KMS-11 (cell line): ENCODE measurements around the gene NKG7.

Experiments used
- H2AFZ ChIP-seq: fragments of 200-600 bp; sonication (generic); 2 replicates; pipeline ENCODE4 v1.6.1; 2016; ENCODE audit warnings: antibody characterized with exemption, mixed run types, low read depth
- H3K27ac ChIP-seq: fragments of 200-600 bp; sonication (generic); 2 replicates; pipeline ENCODE4 v1.6.1; 2016; ENCODE audit warnings: mild to moderate bottlenecking, mixed run types
- H3K27me3 ChIP-seq: fragments of 200-600 bp; sonication (generic); 2 replicates; pipeline ENCODE4 v1.6.1; 2017; ENCODE audit warnings: mild to moderate bottlenecking, low read depth, mixed run types, moderate library complexity; ENCODE audit not compliant: insufficient read depth
- H3K36me3 ChIP-seq: fragments of 200-600 bp; sonication (generic); 2 replicates; pipeline ENCODE4 v1.6.1; 2017; ENCODE audit warnings: mild to moderate bottlenecking, mixed run types; ENCODE audit not compliant: insufficient read depth
- H3K4me1 ChIP-seq: fragments of 200-600 bp; sonication (generic); 2 replicates; pipeline ENCODE4 v1.6.1; 2016; ENCODE audit warnings: mild to moderate bottlenecking, low read depth, mixed run types; ENCODE audit not compliant: poor library complexity, severe bottlenecking
- H3K4me2 ChIP-seq: fragments of 200-600 bp; sonication (generic); 2 replicates; pipeline ENCODE4 v1.7.0; 2016; ENCODE audit warnings: mild to moderate bottlenecking, mixed run types
- H3K4me3 ChIP-seq: fragments of 200-600 bp; sonication (generic); IDR thresholded peaks from 2 replicates; pipeline ENCODE4 v1.6.1; 2017; ENCODE audit warnings: low read depth, low read length, mixed read lengths; ENCODE audit not compliant: insufficient read depth
- H3K79me2 ChIP-seq: fragments of 200-600 bp; sonication (generic); 2 replicates; pipeline ENCODE4 v1.6.1; 2016; ENCODE audit warnings: low read depth, mixed run types; ENCODE audit not compliant: insufficient read depth
- H3K9ac ChIP-seq: fragments of 200-600 bp; sonication (generic); 2 replicates; pipeline ENCODE4 v1.6.1; 2016; ENCODE audit warnings: mild to moderate bottlenecking, mixed run types
- H4K20me1 ChIP-seq: fragments of 200-600 bp; sonication (generic); 2 replicates; pipeline ENCODE4 v1.6.1; 2016; ENCODE audit warnings: mild to moderate bottlenecking, mixed run types; ENCODE audit not compliant: insufficient read depth
- TF ChIP-seq, protein P1 (sequence below): fragments of 200-600 bp; sonication (generic); conservative IDR thresholded peaks from 2 replicates; pipeline ENCODE4 v1.6.1; 2017; ENCODE audit warnings: low read depth, mild to moderate bottlenecking, antibody characterized with exemption, low read length, moderate library complexity, mixed read lengths

Gene NKG7

DNA sequence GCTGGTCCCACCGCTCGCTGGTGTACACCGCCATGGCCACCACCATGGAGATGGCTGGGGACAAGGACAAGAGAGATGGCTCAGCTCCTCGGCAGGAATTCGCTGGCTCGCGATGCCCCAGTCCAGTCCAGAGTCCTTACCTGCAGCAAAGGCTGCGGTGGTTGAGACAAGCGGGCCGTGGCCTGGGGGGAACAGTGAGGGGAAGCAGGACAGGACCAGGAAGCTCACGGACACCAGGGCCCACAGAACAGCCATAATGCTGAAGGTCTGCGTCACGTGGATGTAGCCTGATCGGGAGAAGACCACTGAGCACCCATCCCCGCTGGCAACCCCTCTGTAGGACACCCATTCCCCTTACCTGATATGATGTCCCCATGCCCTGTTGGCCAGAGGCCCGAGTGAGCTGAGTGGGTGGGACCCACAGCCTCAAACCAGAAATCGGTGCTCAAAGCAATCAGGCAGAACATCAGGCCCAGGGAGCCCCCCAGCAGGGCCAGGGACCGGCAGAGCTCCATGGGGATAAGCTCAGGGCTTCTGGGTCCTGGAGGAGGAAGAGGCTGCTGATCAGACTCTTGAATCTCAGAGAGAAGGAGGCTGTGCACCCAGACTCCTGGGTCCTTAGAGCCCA lies 319 bp downstream of the NKG7 start:
- TF ChIP-seq, protein P1, sequence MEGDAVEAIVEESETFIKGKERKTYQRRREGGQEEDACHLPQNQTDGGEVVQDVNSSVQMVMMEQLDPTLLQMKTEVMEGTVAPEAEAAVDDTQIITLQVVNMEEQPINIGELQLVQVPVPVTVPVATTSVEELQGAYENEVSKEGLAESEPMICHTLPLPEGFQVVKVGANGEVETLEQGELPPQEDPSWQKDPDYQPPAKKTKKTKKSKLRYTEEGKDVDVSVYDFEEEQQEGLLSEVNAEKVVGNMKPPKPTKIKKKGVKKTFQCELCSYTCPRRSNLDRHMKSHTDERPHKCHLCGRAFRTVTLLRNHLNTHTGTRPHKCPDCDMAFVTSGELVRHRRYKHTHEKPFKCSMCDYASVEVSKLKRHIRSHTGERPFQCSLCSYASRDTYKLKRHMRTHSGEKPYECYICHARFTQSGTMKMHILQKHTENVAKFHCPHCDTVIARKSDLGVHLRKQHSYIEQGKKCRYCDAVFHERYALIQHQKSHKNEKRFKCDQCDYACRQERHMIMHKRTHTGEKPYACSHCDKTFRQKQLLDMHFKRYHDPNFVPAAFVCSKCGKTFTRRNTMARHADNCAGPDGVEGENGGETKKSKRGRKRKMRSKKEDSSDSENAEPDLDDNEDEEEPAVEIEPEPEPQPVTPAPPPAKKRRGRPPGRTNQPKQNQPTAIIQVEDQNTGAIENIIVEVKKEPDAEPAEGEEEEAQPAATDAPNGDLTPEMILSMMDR: no peak
- Histone ChIP-seq H3K27me3 (no peaks in the 10 kb centered on the region), H3K36me3 (no peaks in the 10 kb centered on the region), H3K27ac (no peak overlapping the region), H3K4me3 (no peak overlapping the region), H4K20me1 (no peaks in the 10 kb centered on the region), H3K4me1 (no peaks in the 10 kb centered on the region), H3K4me2 (no peak overlapping the region), H2AFZ (no peak overlapping the region), H3K9ac (no peak overlapping the region), H3K79me2 (no peaks in the 10 kb centered on the region)

DNA sequence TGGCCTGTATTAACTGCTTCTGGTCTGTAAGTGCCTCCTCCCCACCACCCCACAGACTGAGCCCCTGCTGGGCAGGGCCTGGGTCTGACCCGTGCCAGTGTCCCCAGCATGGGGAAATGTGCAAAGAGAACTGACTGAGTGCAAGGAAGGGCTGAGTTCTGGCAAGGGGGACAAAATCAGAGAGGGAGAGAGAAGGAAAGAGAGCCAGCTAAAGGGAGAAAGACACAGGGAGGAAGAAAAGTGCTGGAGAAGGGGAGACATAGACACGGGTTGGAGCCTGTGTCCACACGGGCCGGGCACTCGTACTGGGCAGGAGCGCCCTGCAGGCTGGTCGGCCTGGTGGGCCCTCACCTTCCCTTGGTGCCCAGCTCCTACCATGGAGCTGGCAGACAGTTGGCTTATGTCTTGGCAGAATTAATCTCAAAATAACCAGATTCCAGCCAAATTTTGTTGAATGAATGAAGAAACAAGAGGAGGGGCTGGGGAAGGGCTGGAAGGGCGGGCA lies 1.2 kb downstream of the NKG7 start:
- H3K79me2 ChIP-seq: no peaks in the 10 kb centered on the region
- no peak overlapping the region for H3K4me3 ChIP-seq
- no peaks in the 10 kb centered on the region for H4K20me1 ChIP-seq
- no peak overlapping the region for H3K27ac ChIP-seq
- no peak overlapping the region for H2AFZ ChIP-seq
- no peaks in the 10 kb centered on the region for H3K36me3 ChIP-seq
- H3K4me2 ChIP-seq: no peak overlapping the region
- TF ChIP-seq, protein P1: no peak
- H3K27me3 ChIP-seq: no peaks in the 10 kb centered on the region
- H3K9ac ChIP-seq: no peak overlapping the region
- H3K4me1 ChIP-seq: no peaks in the 10 kb centered on the region

DNA sequence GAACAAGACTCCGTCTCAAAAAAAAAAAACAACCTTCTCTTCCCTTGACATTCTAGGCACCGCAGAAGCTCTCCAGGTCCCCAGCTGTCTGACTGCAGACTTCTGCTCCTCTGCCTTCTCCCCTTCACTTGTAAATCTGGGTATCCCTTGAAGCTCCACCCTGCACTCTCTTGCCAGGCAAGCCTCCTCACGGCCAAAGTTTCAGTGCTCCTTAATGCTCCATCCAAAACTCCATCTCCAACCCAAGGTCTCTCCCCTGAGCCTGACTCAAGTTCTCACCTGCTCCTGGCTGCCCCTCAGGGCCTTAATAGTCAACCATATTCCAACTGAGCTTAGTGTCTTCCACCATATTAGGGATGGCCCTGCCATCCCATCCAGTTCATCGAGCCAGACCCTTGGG lies 2.2 kb downstream of the NKG7 start:
- H3K36me3 ChIP-seq: no peaks in the 10 kb centered on the region
- H3K9ac ChIP-seq: no peak overlapping the region
- no peaks in the 10 kb centered on the region for H3K4me1 ChIP-seq
- no peak overlapping the region for H2AFZ ChIP-seq
- no peaks in the 10 kb centered on the region for H4K20me1 ChIP-seq
- TF ChIP-seq, protein P1: no peak
- H3K27me3 ChIP-seq: no peaks in the 10 kb centered on the region
- no peak overlapping the region for H3K27ac ChIP-seq
- no peak overlapping the region for H3K4me3 ChIP-seq
- H3K79me2 ChIP-seq: no peaks in the 10 kb centered on the region
- H3K4me2 ChIP-seq: no peak overlapping the region

DNA sequence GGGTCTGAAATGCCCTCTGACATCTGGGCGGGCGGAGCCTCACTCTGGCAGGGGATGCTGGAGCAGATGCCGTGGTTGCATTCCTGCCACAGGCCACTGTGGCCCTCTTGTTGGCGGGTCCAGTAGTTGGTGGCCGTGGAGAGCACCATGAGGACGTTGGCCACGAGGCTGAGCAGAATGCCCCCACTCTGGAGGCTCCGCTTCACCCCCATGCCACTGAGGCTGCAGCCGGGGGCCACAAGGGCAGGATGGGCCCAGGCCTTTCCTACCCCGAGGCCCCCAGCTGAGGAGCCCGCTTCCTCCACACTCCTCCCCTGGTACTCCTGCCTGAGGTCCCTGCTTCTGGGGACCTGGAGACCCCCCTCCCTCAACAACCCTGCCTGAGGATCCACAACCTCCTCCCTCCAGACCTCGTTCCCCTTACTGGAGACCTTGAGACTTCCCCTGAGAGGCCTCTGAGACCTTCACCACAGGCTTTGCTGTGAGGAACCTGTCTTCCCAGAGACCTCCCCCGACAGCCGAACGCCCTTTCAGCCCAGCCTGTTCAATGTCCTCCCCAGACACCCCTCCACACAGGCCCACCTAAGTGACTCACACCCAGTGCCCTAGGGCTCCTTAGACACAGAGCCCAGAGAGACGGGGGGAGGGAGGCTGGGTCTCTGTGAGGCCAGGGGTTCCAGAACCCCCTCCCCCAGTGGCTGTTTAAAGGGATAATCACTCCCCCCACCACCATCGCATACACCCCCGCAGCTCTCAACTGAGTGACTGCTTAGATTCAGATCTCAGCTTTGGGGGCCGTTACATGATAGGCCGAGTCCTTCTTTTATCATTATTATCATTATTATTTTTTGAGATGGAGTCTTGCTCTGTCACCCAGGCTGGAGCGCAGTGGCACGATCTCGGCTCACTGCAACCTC lies 3.8 kb downstream of the NKG7 start, which contains the start of gene CLDND2:
Gene CLDND2 (minus strand): TSS at position 638 of the 917 bp plus-strand sequence. CDS start 426 bp downstream, at position 212.
- no peak within 1 kb of the TSS for H3K4me3 ChIP-seq
- no peaks in the 10 kb centered on the region for H3K79me2 ChIP-seq
- H3K36me3 ChIP-seq: no peaks in the 10 kb centered on the region
- no peaks in the 10 kb centered on the region for H4K20me1 ChIP-seq
- H3K9ac ChIP-seq: no peak within 1 kb of the TSS
- no peaks in the 10 kb centered on the region for H3K4me1 ChIP-seq
- H2AFZ ChIP-seq: no peak within 1 kb of the TSS
- no peak within 1 kb of the TSS for H3K27ac ChIP-seq
- TF ChIP-seq, protein P1: no peak
- H3K4me2 ChIP-seq: no peak within 1 kb of the TSS
- H3K27me3 ChIP-seq: no peaks in the 10 kb centered on the region
